GM19395 (cell line): ENCODE measurements around the gene ZNF772.
A peak's percentile ranks its signal among the peaks of the same experiment; 100 is the strongest.

Source experiments
- ATAC-seq: cut with Tn5 transposase; IDR thresholded peaks from one replicate; pipeline ENCODE4 v1.9.1; 2021; ENCODE audit warnings: mild to moderate bottlenecking, moderate library complexity; ENCODE audit not compliant: unreplicated experiment

Gene ZNF772

GRCh38 chr19:57436417-57436816 is 40.9 kb downstream of the ZNF772 start:
- ATAC-seq: no peak

GRCh38 chr19:57435062-57435978 is 42.0 kb downstream of the ZNF772 start, which contains the start of gene ZNF749:
Gene ZNF749 (plus strand): TSS chr19:57435325. CDS start chr19:57435579, 254 bp downstream.
- peak; percentile 98 for ATAC-seq

DNA sequence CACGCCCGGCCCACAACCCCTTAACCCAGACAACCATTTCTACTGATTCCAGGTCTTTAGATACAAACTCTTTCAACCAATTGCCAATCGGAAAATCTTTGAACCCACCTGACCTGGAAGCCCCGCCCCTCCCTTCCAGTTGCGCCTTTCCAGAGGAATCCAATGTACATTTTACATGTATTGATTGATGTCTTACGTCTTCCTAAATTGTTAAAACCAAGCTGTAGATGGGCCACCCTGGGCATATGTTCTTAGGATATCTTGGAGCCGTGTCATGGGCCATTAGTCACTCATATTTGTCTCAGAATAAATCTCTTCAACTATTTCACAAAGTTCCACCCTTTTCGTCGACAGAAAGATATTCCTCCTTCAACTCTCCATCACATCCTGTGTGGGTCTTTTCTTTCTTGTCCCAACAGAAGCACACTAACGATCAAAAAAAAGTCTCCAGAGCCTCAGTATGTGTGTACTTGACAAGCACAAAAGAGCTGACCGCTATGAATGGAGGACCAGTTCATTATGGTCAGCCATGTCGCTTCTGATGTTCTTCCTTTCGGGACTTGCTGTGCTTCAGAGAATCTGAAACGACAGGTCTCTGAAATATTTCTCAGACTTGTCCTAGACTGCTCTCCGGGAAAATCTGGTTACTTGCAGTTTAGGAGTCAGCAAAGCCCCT is 42.8 kb downstream of the ZNF772 start:
- peak; percentile 9 for ATAC-seq

DNA sequence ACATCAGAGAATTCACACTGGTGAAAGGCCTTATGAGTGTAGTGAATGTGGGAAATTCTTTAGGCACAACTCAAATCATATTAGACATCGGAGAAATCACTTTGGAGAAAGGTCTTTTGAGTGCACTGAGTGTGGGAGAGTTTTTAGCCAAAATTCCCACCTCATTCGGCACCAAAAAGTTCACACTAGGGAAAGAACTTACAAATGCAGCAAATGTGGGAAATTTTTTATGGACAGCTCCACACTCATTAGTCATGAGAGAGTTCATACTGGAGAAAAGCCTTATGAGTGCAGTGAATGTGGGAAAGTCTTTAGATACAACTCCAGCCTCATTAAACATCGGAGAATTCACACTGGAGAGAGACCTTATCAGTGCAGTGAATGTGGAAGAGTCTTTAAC is 56.3 kb downstream of the ZNF772 start:
- no peak for ATAC-seq

- no peak for ATAC-seq
These were observed 57.9 kb downstream of the ZNF772 start for GRCh38 chr19:57419439-57419838.
